ENCODE measurements around the gene DDX1. TPM values are rescaled to one million over a fixed set of nuclear protein-coding genes. Genes with fewer than 3 reads are reported as not detected.

Gene DDX1
- total RNA-seq, 1 experiment from 2014 or later: 62.6 TPM

- Histone ChIP-seq H3F3A (ENCODE audit: low read length, unreplicated experiment) (no peaks in the 10 kb centered on the region), H3K36me3 (ENCODE audit: low read depth, low read length) (0 out of 2 replicates have a peak, but pooled peaks cover 4% of the 10 kb centered on the region), H3K9ac (ENCODE audit: low read length) (peak within 1 kb of the TSS; percentile 83), H2AFZ (ENCODE audit: low read length) (peak within 1 kb of the TSS; percentile 100), H3K9me2 (replicated peaks; ENCODE audit: low read length) (no peaks in the 10 kb centered on the region), H4K20me1 (ENCODE audit: low read length) (no peaks in the 10 kb centered on the region), H3K4me2 (ENCODE audit: low read length) (peak within 1 kb of the TSS; percentile 98), H3K4me3 (ENCODE audit: low read length) (peak within 1 kb of the TSS; percentile 98), H3K79me2 (ENCODE audit: low read length) (peaks cover 47% of the 10 kb centered on the region), H3K27ac (ENCODE audit: low read length) (no peak within 1 kb of the TSS; the same call in 1 of the 2 replicates), H3K4me1 (ENCODE audit: insufficient read depth, low read length) (peaks cover 18% of the 10 kb centered on the region; the same call in 1 of the 2 replicates), H3K27me3 (ENCODE audit: low read length) (no peaks in the 10 kb centered on the region), H3K9me3 (ENCODE audit: low read length) (no peaks in the 10 kb centered on the region)
- ChIA-PET POLR2A (ENCODE audit: unreplicated experiment) (interaction anchor here (0.6 to 0.7 kb wide), 2 partner anchors 233 to 809 kb away, joined by 3 to 11 read pairs; no protein-coding TSS in a partner anchor), CTCF (interaction anchor here (0.7 to 1.8 kb wide), 2 partner anchors 16 to 147 kb away, joined by 3 to 14 read pairs; no protein-coding TSS in a partner anchor)
- BruUV-seq (replicated peaks): no TSS peak
- TF ChIP-seq CTCF (conservative IDR thresholded peaks at IDR 0.05; ENCODE audit: low read depth, low read length) (no peak), EZH2 (IDR thresholded peaks at IDR 0.05; ENCODE audit: low read length, unreplicated experiment) (no peak), EZH2phosphoT487 (IDR thresholded peaks at IDR 0.05; ENCODE audit: borderline replicate concordance, low read length) (no peak)
- intact Hi-C loops (cut with micrococcal nuclease): no loop called here
- DNase-seq: peak; percentile 86
- ATAC-seq: peak; percentile 75
Measured at GRCh38 chr2:15560988-15561573, 30.6 kb upstream of the DDX1 start, which contains the start of gene NBAS. TSS of gene NBAS (minus strand) at chr2:15561334. CDS start at chr2:15561304, 30 bp downstream.

GRCh38 chr2:15561574-15562344, 29.9 kb upstream of the DDX1 start:
- no TSS peak for BruUV-seq (replicated peaks)
- peak; percentile 25 for DNase-seq
- CTCF ChIA-PET: interaction anchor here (1.8 kb wide), 1 partner anchor 16 kb away, joined by 14 read pairs; no protein-coding TSS in a partner anchor

More at GRCh38 chr2:15561574-15562344, 29.9 kb upstream of the DDX1 start:
- POLR2A ChIA-PET (ENCODE audit: unreplicated experiment): interaction anchor here (0.7 kb wide), 1 partner anchor 809 kb away, joined by 11 read pairs; no protein-coding TSS in a partner anchor
- Histone ChIP-seq H2AFZ (ENCODE audit: low read length) (peak overlapping the region; percentile 100), H3K4me2 (ENCODE audit: low read length) (peak overlapping the region; percentile 98), H4K20me1 (ENCODE audit: low read length) (no peaks in the 10 kb centered on the region), H3K79me2 (ENCODE audit: low read length) (peaks cover 42% of the 10 kb centered on the region), H3K9ac (ENCODE audit: low read length) (peak overlapping the region; percentile 83), H3K4me3 (ENCODE audit: low read length) (peak overlapping the region; percentile 98), H3K36me3 (ENCODE audit: low read depth, low read length) (no peaks in the 10 kb centered on the region), H3K27ac (ENCODE audit: low read length) (no peak overlapping the region), H3F3A (ENCODE audit: low read length, unreplicated experiment) (no peaks in the 10 kb centered on the region), H3K4me1 (ENCODE audit: insufficient read depth, low read length) (peaks cover 18% of the 10 kb centered on the region; the same call in 1 of the 2 replicates), H3K9me2 (replicated peaks; ENCODE audit: low read length) (no peaks in the 10 kb centered on the region), H3K27me3 (ENCODE audit: low read length) (no peaks in the 10 kb centered on the region), H3K9me3 (ENCODE audit: low read length) (no peaks in the 10 kb centered on the region)
- no peak for TF ChIP-seq EZH2 (IDR thresholded peaks at IDR 0.05; ENCODE audit: low read length, unreplicated experiment)
- TF ChIP-seq CTCF (conservative IDR thresholded peaks at IDR 0.05; ENCODE audit: low read depth, low read length): no peak
- no peak for TF ChIP-seq EZH2phosphoT487 (IDR thresholded peaks at IDR 0.05; ENCODE audit: borderline replicate concordance, low read length)
- peak; percentile 32 for ATAC-seq
- intact Hi-C loops (cut with micrococcal nuclease): no loop called here
